GM10248 (cell line): ENCODE data around the gene PPP6R3.
"Not testable (repeated sequence)": the region's sequence is repeated elsewhere in the genome, so short reads cannot be mapped to it uniquely, and the experiment has no call there.

ENCODE experiments used
- CTCF ChIA-PET: fragments of 300-600 bp; sonication (Branson Sonifier 250); formaldehyde crosslinking; extraction: SDS; loops from one replicate; lab custom pipeline; 2021; ENCODE audit warnings: antibody characterized with exemption; lab: Yijun Ruan, JAX
- POLR2A ChIA-PET: fragments of 350-650 bp; sonication (Branson Sonifier 250); formaldehyde crosslinking; extraction: SDS; loops from one replicate; lab custom pipeline; 2020; ENCODE audit warnings: antibody characterized with exemption; lab: Yijun Ruan, JAX
- DNase-seq: peaks from one replicate; pipeline ENCODE4 v3.0.0; 2012; ENCODE audit errors: extremely low spot score
- CTCF ChIP-seq: IDR thresholded peaks from 2 replicates; pipeline ENCODE4 v1.5.1; 2012; ENCODE audit warnings: mild to moderate bottlenecking, low read depth; ENCODE audit errors: extremely low read depth, missing control alignments, control extremely low read depth

PPP6R3 gene

DNA sequence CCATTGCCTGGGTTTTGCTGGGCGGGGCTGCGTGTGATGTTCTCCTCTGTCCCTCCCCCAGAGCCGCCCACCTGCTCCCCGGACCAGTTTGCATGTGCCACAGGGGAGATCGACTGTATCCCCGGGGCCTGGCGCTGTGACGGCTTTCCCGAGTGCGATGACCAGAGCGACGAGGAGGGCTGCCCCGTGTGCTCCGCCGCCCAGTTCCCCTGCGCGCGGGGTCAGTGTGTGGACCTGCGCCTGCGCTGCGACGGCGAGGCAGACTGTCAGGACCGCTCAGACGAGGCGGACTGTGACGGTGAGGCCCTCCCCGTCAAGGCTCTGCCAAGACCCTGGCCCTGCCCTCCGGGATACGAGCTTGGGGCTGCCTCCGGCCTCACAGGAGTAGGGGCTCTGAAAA lies 27.0 kb upstream of the PPP6R3 start:
- no peak for DNase-seq
- CTCF ChIA-PET, result no interaction called here
- no peak for TF ChIP-seq CTCF
- POLR2A ChIA-PET, result no interaction called here

GRCh38 chr11:68434159-68434558 lies 26.4 kb upstream of the PPP6R3 start:
- DNase-seq, POLR2A ChIA-PET: not testable (repeated sequence)
- CTCF ChIA-PET, result interaction anchor here (1.1 kb wide), 1 partner anchor 12 kb away, joined by 3 read pairs; no protein-coding TSS in a partner anchor

DNA sequence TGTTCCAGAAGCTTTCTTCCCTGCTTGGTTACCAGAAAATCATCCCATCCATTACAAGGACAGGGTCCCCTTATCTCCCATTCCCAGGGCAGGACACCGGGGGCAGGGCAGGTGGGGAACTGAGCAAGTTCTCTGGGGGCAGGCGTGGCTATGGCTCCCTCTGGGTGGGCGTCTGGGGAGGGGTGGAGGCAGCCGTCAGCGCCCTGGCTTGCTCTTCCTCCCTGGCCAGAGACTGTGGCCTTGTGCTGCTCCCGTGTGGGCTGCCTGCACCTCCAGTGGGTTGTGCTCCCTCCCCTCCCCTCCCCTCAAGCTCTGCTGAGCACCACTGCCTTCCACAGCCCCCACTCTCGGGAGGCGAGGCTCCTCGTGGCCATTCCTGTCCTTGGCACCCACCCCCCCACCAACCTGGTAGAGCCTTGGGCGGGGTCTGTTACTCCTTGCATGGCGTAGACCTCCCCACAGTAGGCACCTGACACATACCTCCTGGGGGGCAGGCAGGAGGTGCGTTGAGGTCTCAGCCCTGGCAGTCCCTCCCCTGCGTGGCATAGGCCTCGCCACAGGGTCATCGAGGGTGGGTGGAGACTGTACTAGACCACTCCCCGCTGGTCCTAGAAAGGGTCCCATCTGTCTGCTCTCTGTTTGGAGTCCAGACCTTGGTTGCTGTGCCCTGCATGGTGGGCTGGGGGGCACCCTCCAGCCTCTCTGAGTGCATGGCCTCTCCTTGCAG lies 24.2 kb upstream of the PPP6R3 start:
- no peak for TF ChIP-seq CTCF
- DNase-seq, result no peak
- ChIA-PET POLR2A (no interaction called here), CTCF (no interaction called here)

DNA sequence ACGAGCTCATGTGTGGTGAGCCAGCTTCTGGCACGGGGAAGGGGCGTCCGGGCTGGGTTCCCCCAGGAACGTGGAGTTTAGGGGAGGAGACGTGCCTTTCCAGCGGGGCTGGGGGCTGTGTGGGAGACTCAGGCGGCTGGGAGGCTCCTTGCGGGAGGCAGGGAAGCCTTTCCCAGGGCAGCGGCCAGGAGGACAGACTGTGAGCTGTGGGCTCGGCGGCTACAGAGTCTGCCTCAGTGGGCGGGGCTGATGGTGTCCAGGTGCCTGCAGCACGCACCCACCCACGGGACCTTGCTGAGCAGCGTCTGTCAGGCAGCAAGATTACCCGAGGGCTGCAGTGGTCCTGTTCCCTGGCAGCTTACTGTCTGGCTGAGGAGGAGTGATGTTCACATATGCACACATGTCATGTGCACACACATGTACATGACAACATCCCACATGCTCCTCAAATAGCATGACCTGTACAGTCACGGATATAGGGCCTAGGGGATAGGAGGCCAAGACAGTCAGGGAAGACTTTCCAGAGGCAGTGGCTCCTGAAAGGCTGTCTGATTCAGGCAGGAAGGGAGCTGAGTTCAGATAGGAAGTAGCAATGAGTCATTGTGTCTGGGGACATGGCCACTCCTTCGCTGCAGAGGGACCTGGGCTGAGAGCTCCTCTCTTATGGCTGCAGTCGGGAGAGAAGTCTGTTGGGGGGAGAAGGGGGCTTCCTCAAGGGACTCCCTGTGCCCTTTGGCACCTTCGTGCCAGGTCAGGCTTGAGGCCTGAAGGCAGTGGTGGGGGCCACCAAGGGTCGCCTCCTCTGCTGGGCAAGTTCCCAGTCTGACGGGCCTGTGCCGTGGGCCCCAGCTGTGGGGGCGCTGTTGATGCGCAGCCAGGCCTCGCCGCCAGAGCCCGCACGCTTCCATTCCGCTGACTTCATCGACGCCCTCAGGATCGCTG lies 23.3 kb upstream of the PPP6R3 start:
- no peak for DNase-seq
- ChIA-PET CTCF (no interaction called here), POLR2A (no interaction called here)
- TF ChIP-seq CTCF, result no peak

DNA sequence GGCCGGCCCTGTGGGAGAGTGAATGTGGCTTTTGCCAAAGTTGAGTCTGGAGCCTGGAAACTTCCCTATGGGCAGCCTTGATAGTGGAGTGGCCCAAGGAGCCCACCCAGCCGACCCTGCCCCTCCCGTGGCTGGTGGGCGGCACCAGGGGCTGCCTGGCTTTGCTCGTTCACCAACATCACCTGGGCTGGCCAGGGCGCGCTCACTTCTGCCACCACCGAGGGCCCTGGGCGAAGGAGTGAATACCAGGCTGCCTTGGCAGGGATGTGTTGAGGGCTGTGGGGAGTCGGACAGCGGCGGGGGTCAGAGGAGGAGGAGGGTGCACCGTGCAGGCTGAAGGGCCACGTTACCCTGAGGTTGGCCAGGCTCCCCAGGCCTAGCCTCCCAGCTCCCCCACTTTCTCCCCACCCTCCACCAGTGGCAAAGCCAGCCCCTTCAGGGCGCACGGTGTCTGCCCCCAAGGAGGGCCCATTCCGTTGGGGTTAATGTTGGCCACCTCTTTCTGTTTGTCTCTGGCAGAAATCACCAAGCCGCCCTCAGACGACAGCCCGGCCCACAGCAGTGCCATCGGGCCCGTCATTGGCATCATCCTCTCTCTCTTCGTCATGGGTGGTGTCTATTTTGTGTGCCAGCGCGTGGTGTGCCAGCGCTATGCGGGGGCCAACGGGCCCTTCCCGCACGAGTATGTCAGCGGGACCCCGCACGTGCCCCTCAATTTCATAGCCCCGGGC lies 22.5 kb upstream of the PPP6R3 start:
- DNase-seq, result no peak
- no peak for TF ChIP-seq CTCF
- CTCF ChIA-PET, result interaction anchor here (1.1 to 1.5 kb wide), 2 partner anchors 181 to 229 kb away, joined by 3 read pairs; no protein-coding TSS in a partner anchor
- POLR2A ChIA-PET, result no interaction called here

DNA sequence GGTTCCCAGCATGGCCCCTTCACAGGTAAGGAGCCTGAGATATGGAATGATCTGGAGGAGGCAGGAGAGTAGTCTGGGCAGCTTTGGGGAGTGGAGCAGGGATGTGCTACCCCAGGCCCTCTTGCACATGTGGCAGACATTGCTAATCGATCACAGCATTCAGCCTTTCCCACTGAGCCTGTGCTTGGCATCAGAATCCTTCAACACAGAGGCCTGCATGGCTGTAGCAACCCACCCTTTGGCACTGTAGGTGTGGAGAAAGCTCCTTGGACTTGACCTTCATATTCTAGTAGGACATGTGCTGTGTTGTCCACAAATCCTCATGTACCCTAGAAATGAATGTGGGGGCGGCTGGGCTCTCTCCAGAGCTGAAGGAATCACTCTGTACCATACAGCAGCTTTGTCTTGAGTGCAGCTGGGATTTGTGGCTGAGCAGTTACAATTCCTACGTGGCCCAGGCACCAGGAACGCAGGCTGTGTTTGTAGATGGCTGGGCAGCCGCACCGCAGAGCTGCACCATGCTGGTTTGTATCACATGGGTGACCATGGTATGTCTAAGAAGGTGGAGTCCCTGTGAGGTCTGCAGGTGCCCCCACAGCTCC lies 21.8 kb upstream of the PPP6R3 start:
- no peak for TF ChIP-seq CTCF
- no peak for DNase-seq
- ChIA-PET CTCF (interaction anchor here (1.1 to 1.5 kb wide), 2 partner anchors 182 to 230 kb away, joined by 3 read pairs; no protein-coding TSS in a partner anchor), POLR2A (no interaction called here)
